Fibroblast of lung (primary cell): Measurements from ENCODE around the gene ELMO1. TPM values are rescaled to one million over a fixed set of nuclear protein-coding genes. Genes with fewer than 3 reads are reported as not detected.

Source experiments
- DNase-seq, 2 donors: peaks; one replicate each; pipeline versions ENCODE4 v3.0.0 to v3.0.0-alpha.2; 2010; ENCODE audit warnings: low read depth in 2 of 2
- H2AFZ ChIP-seq: 2 replicates; pipeline ENCODE4 v1.5.1; 2012; ENCODE audit warnings: low read length, control low read depth, inconsistent platforms
- H3K27ac ChIP-seq: 2 replicates; pipeline ENCODE4 v1.5.1; 2011; ENCODE audit warnings: low read length, control low read depth; ENCODE audit not compliant: insufficient read depth
- H3K27me3 ChIP-seq: 2 replicates; pipeline ENCODE4 v1.5.1; 2011; ENCODE audit warnings: mild to moderate bottlenecking, low read length; ENCODE audit not compliant: control insufficient read depth, insufficient read depth
- H3K36me3 ChIP-seq: 2 replicates; pipeline ENCODE4 v1.5.1; 2011; ENCODE audit warnings: low read length; ENCODE audit not compliant: control insufficient read depth, insufficient read depth
- H3K4me1 ChIP-seq: 2 replicates; pipeline ENCODE4 v1.5.1; 2011; ENCODE audit warnings: low read length; ENCODE audit not compliant: control insufficient read depth, insufficient read depth; ENCODE audit errors: extremely low read depth
- H3K4me2 ChIP-seq: 2 replicates; pipeline ENCODE4 v1.5.1; 2011; ENCODE audit warnings: low read length, control low read depth; ENCODE audit not compliant: insufficient read depth; ENCODE audit errors: extremely low read depth
- H3K4me3 ChIP-seq, 4 experiments: fragments of 200-600 bp in 1 of 4; sonication (generic) in 1 of 4; replicated peaks in 1 of 4; 2 replicates each; pipeline ENCODE4 v1.5.1; 2011 to 2016; ENCODE audit warnings: low read length in 4 of 4, low read depth in 3 of 4, mild to moderate bottlenecking in 3 of 4, control low read depth in 2 of 4, inconsistent platforms in 1 of 4, mixed read lengths in 1 of 4; ENCODE audit not compliant: insufficient read depth in 1 of 4; ENCODE audit errors: control extremely low read depth in 1 of 4
- H3K79me2 ChIP-seq: 2 replicates; pipeline ENCODE4 v1.5.1; 2012; ENCODE audit warnings: mild to moderate bottlenecking, low read length, inconsistent platforms; ENCODE audit not compliant: control insufficient read depth, insufficient read depth
- H3K9ac ChIP-seq: 2 replicates; pipeline ENCODE4 v1.5.1; 2011; ENCODE audit warnings: mild to moderate bottlenecking, low read length, control low read depth; ENCODE audit not compliant: insufficient read depth
- H3K9me3 ChIP-seq: 2 replicates; pipeline ENCODE4 v1.5.1; 2012; ENCODE audit warnings: low read depth, low read length; ENCODE audit not compliant: control insufficient read depth, insufficient read depth
- H4K20me1 ChIP-seq: 2 replicates; pipeline ENCODE4 v1.5.1; 2011; ENCODE audit warnings: low read length; ENCODE audit not compliant: control insufficient read depth, insufficient read depth; ENCODE audit errors: extremely low read depth
- EZH2 ChIP-seq: IDR thresholded peaks from 2 replicates; pipeline ENCODE4 v1.5.1; 2012; ENCODE audit warnings: low read length, control low read depth, mild to moderate bottlenecking; ENCODE audit errors: missing control alignments
- polyA plus RNA-seq, 2 donors: library from polyadenylated mRNA; depleted of rRNA in 1 of 2; stranded (reverse) in 1 of 2; unstranded in 1 of 2; fragments of >200 nt; gene quantifications; 2 replicates each; pipeline ENCODE4 v1.2.1, GENCODE V29; 2011 to 2012; ENCODE audit warnings: missing spikeins in 1 of 2
- total RNA-seq: library from RNA; depleted of rRNA; stranded (reverse); fragments of >200 nt; gene quantifications from 2 replicates; pipeline ENCODE4 v1.2.1, GENCODE V29; 2014
- TF ChIP-seq, protein P1 (sequence below), 2 donors: IDR thresholded peaks in 1 of 2; conservative IDR thresholded peaks in 1 of 2; 1 replicate in 1 of 2; 2 replicates in 1 of 2; pipeline ENCODE4 v1.5.1; 2011 to 2012; ENCODE audit warnings: low read length in 2 of 2, control low read depth in 1 of 2, inconsistent platforms in 1 of 2, low read depth in 1 of 2, mild to moderate bottlenecking in 1 of 2

Gene ELMO1
- total and polyA plus RNA-seq, 2 donors (not counting 1 experiment from before 2014, with no cell fraction given), result 0.50 TPM; not detected in 1

DNA sequence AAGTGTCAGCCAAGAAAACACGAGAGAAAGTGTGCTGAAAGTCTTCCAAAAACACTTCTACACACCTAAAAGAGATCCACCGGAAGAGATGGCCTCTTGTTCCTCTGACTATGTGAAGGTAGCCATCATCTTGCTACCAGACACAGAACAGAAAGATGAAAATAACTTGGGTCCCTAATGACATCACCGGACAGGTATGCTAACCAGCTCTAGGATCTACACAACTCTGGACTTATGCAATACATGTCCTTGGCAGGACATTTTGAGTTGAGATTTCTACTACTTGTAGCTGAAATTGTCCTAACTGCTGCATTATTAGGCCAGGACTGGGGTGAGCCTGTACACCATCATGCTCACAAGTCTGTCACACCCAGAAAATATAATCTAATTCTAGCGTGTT is 358.7 kb downstream of the ELMO1 start:
- H3K4me1 ChIP-seq, result no peaks in the 10 kb centered on the region
- H3K79me2 ChIP-seq, result no peaks in the 10 kb centered on the region
- H3K27ac ChIP-seq, result no peak overlapping the region
- H3K27me3 ChIP-seq, result no peaks in the 10 kb centered on the region
- no peak for DNase-seq
- no peak overlapping the region for H3K9ac ChIP-seq
- TF ChIP-seq, protein P1, sequence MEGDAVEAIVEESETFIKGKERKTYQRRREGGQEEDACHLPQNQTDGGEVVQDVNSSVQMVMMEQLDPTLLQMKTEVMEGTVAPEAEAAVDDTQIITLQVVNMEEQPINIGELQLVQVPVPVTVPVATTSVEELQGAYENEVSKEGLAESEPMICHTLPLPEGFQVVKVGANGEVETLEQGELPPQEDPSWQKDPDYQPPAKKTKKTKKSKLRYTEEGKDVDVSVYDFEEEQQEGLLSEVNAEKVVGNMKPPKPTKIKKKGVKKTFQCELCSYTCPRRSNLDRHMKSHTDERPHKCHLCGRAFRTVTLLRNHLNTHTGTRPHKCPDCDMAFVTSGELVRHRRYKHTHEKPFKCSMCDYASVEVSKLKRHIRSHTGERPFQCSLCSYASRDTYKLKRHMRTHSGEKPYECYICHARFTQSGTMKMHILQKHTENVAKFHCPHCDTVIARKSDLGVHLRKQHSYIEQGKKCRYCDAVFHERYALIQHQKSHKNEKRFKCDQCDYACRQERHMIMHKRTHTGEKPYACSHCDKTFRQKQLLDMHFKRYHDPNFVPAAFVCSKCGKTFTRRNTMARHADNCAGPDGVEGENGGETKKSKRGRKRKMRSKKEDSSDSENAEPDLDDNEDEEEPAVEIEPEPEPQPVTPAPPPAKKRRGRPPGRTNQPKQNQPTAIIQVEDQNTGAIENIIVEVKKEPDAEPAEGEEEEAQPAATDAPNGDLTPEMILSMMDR (conservative IDR thresholded peaks at IDR 0.05 in 1 of 2, IDR thresholded peaks at IDR 0.05 in 1 of 2; ENCODE audit: low read depth in 1 of 2, low read length in 2 of 2), result no peak
- TF ChIP-seq EZH2, result no peak
- H3K4me2 ChIP-seq, result no peak overlapping the region
- no peaks in the 10 kb centered on the region for H3K36me3 ChIP-seq
- no peaks in the 10 kb centered on the region for H3K9me3 ChIP-seq
- H4K20me1 ChIP-seq, result no peaks in the 10 kb centered on the region
- no peak overlapping the region for H3K4me3 ChIP-seq
- H2AFZ ChIP-seq, result no peak overlapping the region

- TF ChIP-seq, protein P1 (conservative IDR thresholded peaks at IDR 0.05 in 1 of 2, IDR thresholded peaks at IDR 0.05 in 1 of 2; ENCODE audit: low read depth in 1 of 2, low read length in 2 of 2), result no peak
- no peak for TF ChIP-seq EZH2
- no peak overlapping the region for H2AFZ ChIP-seq
- H3K79me2 ChIP-seq, result no peaks in the 10 kb centered on the region
These were observed 363.1 kb downstream of the ELMO1 start for GRCh38 chr7:37085600-37085999.

GRCh38 chr7:37084303-37084702 is 364.4 kb downstream of the ELMO1 start:
- no peak overlapping the region for H2AFZ ChIP-seq
- H3K27ac ChIP-seq, result no peak overlapping the region
- TF ChIP-seq, protein P1 (conservative IDR thresholded peaks at IDR 0.05 in 1 of 2, IDR thresholded peaks at IDR 0.05 in 1 of 2; ENCODE audit: low read depth in 1 of 2, low read length in 2 of 2), result no peak
- no peak for TF ChIP-seq EZH2
- H3K4me3 ChIP-seq, result no peak overlapping the region
- peaks cover 11% of the 10 kb centered on the region for H3K4me1 ChIP-seq
- no peaks in the 10 kb centered on the region for H3K36me3 ChIP-seq
- no peaks in the 10 kb centered on the region for H3K79me2 ChIP-seq
- H3K27me3 ChIP-seq, result no peaks in the 10 kb centered on the region
- H3K9ac ChIP-seq, result no peak overlapping the region
- H3K9me3 ChIP-seq, result no peaks in the 10 kb centered on the region
- H3K4me2 ChIP-seq, result no peak overlapping the region
- H4K20me1 ChIP-seq, result no peaks in the 10 kb centered on the region
- no peak for DNase-seq

More at GRCh38 chr7:37085600-37085999, 363.1 kb downstream of the ELMO1 start:
- H3K4me3 ChIP-seq, result no peak overlapping the region
- no peak overlapping the region for H3K27ac ChIP-seq
- DNase-seq, result no peak
- H3K36me3 ChIP-seq, result no peaks in the 10 kb centered on the region
- no peak overlapping the region for H3K4me2 ChIP-seq
- H4K20me1 ChIP-seq, result no peaks in the 10 kb centered on the region
- H3K9ac ChIP-seq, result no peak overlapping the region
- H3K9me3 ChIP-seq, result no peaks in the 10 kb centered on the region
- peaks cover 11% of the 10 kb centered on the region for H3K4me1 ChIP-seq
- H3K27me3 ChIP-seq, result no peaks in the 10 kb centered on the region
